Measurements from ENCODE around the gene LARP7.

The LARP7 gene

GRCh38 chr4:112646632-112647537 is 9.9 kb downstream of the LARP7 start:
- H3K36me3 ChIP-seq (replicated peaks; ENCODE audit: low read depth, low read length), result peaks cover 21% of the 10 kb centered on the region
- H3K9ac ChIP-seq (ENCODE audit: low read length), result no peak overlapping the region
- no peak overlapping the region for H3K4me3 ChIP-seq (ENCODE audit: low read length)
- H3K27me3 ChIP-seq (ENCODE audit: low read depth, low read length), result no peaks in the 10 kb centered on the region
- TF ChIP-seq CTCF (IDR thresholded peaks at IDR 0.05; ENCODE audit: low read depth, low read length), result no peak
- no peak for TF ChIP-seq EZH2phosphoT487 (IDR thresholded peaks at IDR 0.05; ENCODE audit: low read depth)
- H4K20me1 ChIP-seq (ENCODE audit: insufficient read depth, low read length), result no peaks in the 10 kb centered on the region
- H2AFZ ChIP-seq (ENCODE audit: low read depth, low read length), result no peak overlapping the region
- H3K27ac ChIP-seq (ENCODE audit: low read length), result no peak overlapping the region
- H3K4me1 ChIP-seq (ENCODE audit: low read length), result peaks cover 18% of the 10 kb centered on the region
- 0 out of 2 replicates have a peak, but pooled peaks cover 1% of the 10 kb centered on the region for H3K79me2 ChIP-seq (ENCODE audit: low read length)
- H3K9me3 ChIP-seq (ENCODE audit: insufficient read depth, low read length), result no peaks in the 10 kb centered on the region
- no peak overlapping the region for H3K4me2 ChIP-seq (ENCODE audit: low read length)

DNA sequence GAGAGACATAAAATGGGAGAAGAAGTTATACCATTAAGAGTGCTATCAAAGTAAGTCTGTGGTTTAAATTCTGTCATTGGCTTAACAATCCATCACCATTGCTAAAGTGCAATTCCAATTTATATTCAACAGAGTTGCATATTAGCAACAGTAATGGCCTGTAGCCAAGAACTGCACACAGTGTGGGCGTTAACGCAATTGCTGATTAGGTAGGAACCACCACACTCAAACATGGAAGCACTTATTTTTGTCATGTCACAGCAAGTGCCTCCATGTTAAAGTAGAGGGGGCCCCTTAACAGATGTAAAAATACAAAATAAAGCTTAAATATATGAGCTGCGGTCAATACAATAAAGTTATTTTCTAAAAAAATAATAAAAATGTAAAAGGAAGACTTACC is 10.8 kb downstream of the LARP7 start:
- Histone ChIP-seq H3K36me3 (replicated peaks; ENCODE audit: low read depth, low read length) (peaks cover 21% of the 10 kb centered on the region), H3K27me3 (ENCODE audit: low read depth, low read length) (no peaks in the 10 kb centered on the region), H3K4me1 (ENCODE audit: low read length) (peaks cover 15% of the 10 kb centered on the region), H3K4me2 (ENCODE audit: low read length) (no peak overlapping the region), H3K4me3 (ENCODE audit: low read length) (no peak overlapping the region), H3K79me2 (ENCODE audit: low read length) (no peaks in the 10 kb centered on the region), H3K9me3 (ENCODE audit: insufficient read depth, low read length) (no peaks in the 10 kb centered on the region), H3K27ac (ENCODE audit: low read length) (no peak overlapping the region), H3K9ac (ENCODE audit: low read length) (no peak overlapping the region), H2AFZ (ENCODE audit: low read depth, low read length) (no peak overlapping the region), H4K20me1 (ENCODE audit: insufficient read depth, low read length) (no peaks in the 10 kb centered on the region)
- no peak for TF ChIP-seq EZH2phosphoT487 (IDR thresholded peaks at IDR 0.05; ENCODE audit: low read depth)
- TF ChIP-seq CTCF (IDR thresholded peaks at IDR 0.05; ENCODE audit: low read depth, low read length), result no peak

- Histone ChIP-seq H3K36me3 (replicated peaks; ENCODE audit: low read depth, low read length) (peaks cover 24% of the 10 kb centered on the region), H3K4me3 (ENCODE audit: low read length) (no peak overlapping the region), H3K27me3 (ENCODE audit: low read depth, low read length) (no peaks in the 10 kb centered on the region), H3K9ac (ENCODE audit: low read length) (no peak overlapping the region), H3K4me1 (ENCODE audit: low read length) (peaks cover 8% of the 10 kb centered on the region), H2AFZ (ENCODE audit: low read depth, low read length) (no peak overlapping the region), H4K20me1 (ENCODE audit: insufficient read depth, low read length) (no peaks in the 10 kb centered on the region), H3K4me2 (ENCODE audit: low read length) (no peak overlapping the region), H3K9me3 (ENCODE audit: insufficient read depth, low read length) (no peaks in the 10 kb centered on the region), H3K79me2 (ENCODE audit: low read length) (no peaks in the 10 kb centered on the region), H3K27ac (ENCODE audit: low read length) (no peak overlapping the region)
- TF ChIP-seq CTCF (IDR thresholded peaks at IDR 0.05; ENCODE audit: low read depth, low read length), result no peak
- TF ChIP-seq EZH2phosphoT487 (IDR thresholded peaks at IDR 0.05; ENCODE audit: low read depth), result no peak
Observed at GRCh38 chr4:112648263-112649054, 11.5 kb downstream of the LARP7 start.

- no peaks in the 10 kb centered on the region for H3K79me2 ChIP-seq (ENCODE audit: low read length)
- TF ChIP-seq CTCF (IDR thresholded peaks at IDR 0.05; ENCODE audit: low read depth, low read length) (no peak), EZH2phosphoT487 (IDR thresholded peaks at IDR 0.05; ENCODE audit: low read depth) (no peak)
- no peaks in the 10 kb centered on the region for H3K9me3 ChIP-seq (ENCODE audit: insufficient read depth, low read length)
- H2AFZ ChIP-seq (ENCODE audit: low read depth, low read length), result no peak overlapping the region
- H3K9ac ChIP-seq (ENCODE audit: low read length), result no peak overlapping the region
- peaks cover 3% of the 10 kb centered on the region; the same call in 1 of the 2 replicates for H3K4me1 ChIP-seq (ENCODE audit: low read length)
- peaks cover 26% of the 10 kb centered on the region for H3K36me3 ChIP-seq (replicated peaks; ENCODE audit: low read depth, low read length)
- no peak overlapping the region for H3K4me3 ChIP-seq (ENCODE audit: low read length)
- H3K27ac ChIP-seq (ENCODE audit: low read length), result no peak overlapping the region
- H3K4me2 ChIP-seq (ENCODE audit: low read length), result no peak overlapping the region
- no peaks in the 10 kb centered on the region for H4K20me1 ChIP-seq (ENCODE audit: insufficient read depth, low read length)
- H3K27me3 ChIP-seq (ENCODE audit: low read depth, low read length), result no peaks in the 10 kb centered on the region
Observed at GRCh38 chr4:112649055-112649408, 12.1 kb downstream of the LARP7 start.

All from OCI-LY3 (cell line).